Lung (tissue), 12 donors: Measurements from ENCODE around the gene TIMP4. TPM values are rescaled to one million over a fixed set of nuclear protein-coding genes. Genes with fewer than 3 reads are reported as not detected.

Experiments used
- ATAC-seq: fragments of 200-7000 bp; cut with Tn5 transposase; one replicate; pipeline ENCODE4 v1.9.1; 2020; ENCODE audit warnings: moderate number of reproducible peaks; ENCODE audit not compliant: insufficient read depth, low FRiP score
- DNase-seq, 3 donors: peaks; one replicate each; pipeline ENCODE4 v3.0.0-alpha.2; 2013 to 2017
- H3K27ac ChIP-seq, 2 donors: one replicate each; pipeline ENCODE4 v1.5.1; 2013; ENCODE audit warnings: mild to moderate bottlenecking in 2 of 2, moderate library complexity in 2 of 2, control low read depth in 1 of 2, inconsistent platforms in 1 of 2, low read depth in 1 of 2, low read length in 1 of 2
- H3K27me3 ChIP-seq, 3 donors: one replicate each; pipeline ENCODE4 v1.5.1; 2013; ENCODE audit warnings: low read length in 2 of 3; ENCODE audit not compliant: control insufficient read depth in 3 of 3, insufficient read depth in 3 of 3
- H3K36me3 ChIP-seq, 4 donors: one replicate each; pipeline ENCODE4 v1.5.1; 2013; ENCODE audit warnings: low read length in 4 of 4, mild to moderate bottlenecking in 1 of 4, moderate library complexity in 1 of 4; ENCODE audit not compliant: control insufficient read depth in 4 of 4, insufficient read depth in 4 of 4
- H3K4me1 ChIP-seq, 5 donors: one replicate each; pipeline ENCODE4 v1.5.1; 2013; ENCODE audit warnings: low read length in 5 of 5, mild to moderate bottlenecking in 2 of 5, moderate library complexity in 1 of 5; ENCODE audit not compliant: control insufficient read depth in 5 of 5, insufficient read depth in 5 of 5
- H3K4me3 ChIP-seq: one replicate; pipeline ENCODE4 v1.5.1; 2013; ENCODE audit warnings: mild to moderate bottlenecking, control low read depth, moderate library complexity
- H3K9ac ChIP-seq, 2 donors: one replicate each; pipeline ENCODE4 v1.5.1; 2013; ENCODE audit warnings: low read length in 2 of 2, control low read depth in 1 of 2; ENCODE audit not compliant: insufficient read depth in 1 of 2
- H3K9me3 ChIP-seq, 4 donors: one replicate each; pipeline ENCODE4 v1.5.1; 2013; ENCODE audit warnings: low read length in 3 of 4, mild to moderate bottlenecking in 1 of 4, moderate library complexity in 1 of 4; ENCODE audit not compliant: control insufficient read depth in 4 of 4, insufficient read depth in 3 of 4
- WGBS, 2 donors: extraction: QIAGEN DNeasy Blood & Tissue Kit; methylation state at CpG; one replicate each; pipeline ENCODE4 v1.1.7; 2013; 5-methylcytosine and 5-hydroxymethylcytosine counted together
- polyA plus RNA-seq, 2 donors: library from polyadenylated mRNA; stranded (reverse); fragments of 200-250 nt; gene quantifications; one replicate each; pipeline ENCODE4 v1.2.1, GENCODE V29; 2013
- total RNA-seq, 2 donors: library from RNA; depleted of rRNA in 1 of 2; stranded (reverse); fragments of >200 nt in 1 of 2; gene quantifications; one replicate each; pipeline ENCODE4 v1.2.1, GENCODE V29; 2014 to 2021
- TF ChIP-seq, protein P1 (sequence below): IDR thresholded peaks from 2 replicates; pipeline ENCODE4 v1.5.1; 2012; ENCODE audit warnings: mild to moderate bottlenecking; ENCODE audit errors: control extremely low read depth, extremely low read depth
- donor health status: control.
- donor health status: control.
- donor health status: Bipolar disorder and iron deficiency.
- donor health status: healthy.
- donor health status: DM: yes; HTN: yes; CAD: no.

The TIMP4 gene
- total and polyA plus RNA-seq, 4 donors = 0.48 to 22.2 (median 9.3) TPM

GRCh38 chr3:12179441-12179840, 20.7 kb upstream of the TIMP4 start:
- peaks cover 0 to 18% (median 6%) of the 10 kb centered on the region in 5 donors for H3K4me1 ChIP-seq
- no peak overlapping the region for H3K27ac ChIP-seq
- peaks cover 0 to 5% (median 0%) of the 10 kb centered on the region in 4 donors for H3K9me3 ChIP-seq
- WGBS, 2 donors = 89 to 92% methylated on average over 1 of the region's 1 CpG
- ATAC-seq = no peak
- no peak overlapping the region for H3K9ac ChIP-seq
- no peak for DNase-seq
- H3K27me3 ChIP-seq = no peaks in the 10 kb centered on the region
- no peak overlapping the region for H3K4me3 ChIP-seq
- TF ChIP-seq, protein P1, sequence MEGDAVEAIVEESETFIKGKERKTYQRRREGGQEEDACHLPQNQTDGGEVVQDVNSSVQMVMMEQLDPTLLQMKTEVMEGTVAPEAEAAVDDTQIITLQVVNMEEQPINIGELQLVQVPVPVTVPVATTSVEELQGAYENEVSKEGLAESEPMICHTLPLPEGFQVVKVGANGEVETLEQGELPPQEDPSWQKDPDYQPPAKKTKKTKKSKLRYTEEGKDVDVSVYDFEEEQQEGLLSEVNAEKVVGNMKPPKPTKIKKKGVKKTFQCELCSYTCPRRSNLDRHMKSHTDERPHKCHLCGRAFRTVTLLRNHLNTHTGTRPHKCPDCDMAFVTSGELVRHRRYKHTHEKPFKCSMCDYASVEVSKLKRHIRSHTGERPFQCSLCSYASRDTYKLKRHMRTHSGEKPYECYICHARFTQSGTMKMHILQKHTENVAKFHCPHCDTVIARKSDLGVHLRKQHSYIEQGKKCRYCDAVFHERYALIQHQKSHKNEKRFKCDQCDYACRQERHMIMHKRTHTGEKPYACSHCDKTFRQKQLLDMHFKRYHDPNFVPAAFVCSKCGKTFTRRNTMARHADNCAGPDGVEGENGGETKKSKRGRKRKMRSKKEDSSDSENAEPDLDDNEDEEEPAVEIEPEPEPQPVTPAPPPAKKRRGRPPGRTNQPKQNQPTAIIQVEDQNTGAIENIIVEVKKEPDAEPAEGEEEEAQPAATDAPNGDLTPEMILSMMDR = no peak
- H3K36me3 ChIP-seq = no peaks in the 10 kb centered on the region

DNA sequence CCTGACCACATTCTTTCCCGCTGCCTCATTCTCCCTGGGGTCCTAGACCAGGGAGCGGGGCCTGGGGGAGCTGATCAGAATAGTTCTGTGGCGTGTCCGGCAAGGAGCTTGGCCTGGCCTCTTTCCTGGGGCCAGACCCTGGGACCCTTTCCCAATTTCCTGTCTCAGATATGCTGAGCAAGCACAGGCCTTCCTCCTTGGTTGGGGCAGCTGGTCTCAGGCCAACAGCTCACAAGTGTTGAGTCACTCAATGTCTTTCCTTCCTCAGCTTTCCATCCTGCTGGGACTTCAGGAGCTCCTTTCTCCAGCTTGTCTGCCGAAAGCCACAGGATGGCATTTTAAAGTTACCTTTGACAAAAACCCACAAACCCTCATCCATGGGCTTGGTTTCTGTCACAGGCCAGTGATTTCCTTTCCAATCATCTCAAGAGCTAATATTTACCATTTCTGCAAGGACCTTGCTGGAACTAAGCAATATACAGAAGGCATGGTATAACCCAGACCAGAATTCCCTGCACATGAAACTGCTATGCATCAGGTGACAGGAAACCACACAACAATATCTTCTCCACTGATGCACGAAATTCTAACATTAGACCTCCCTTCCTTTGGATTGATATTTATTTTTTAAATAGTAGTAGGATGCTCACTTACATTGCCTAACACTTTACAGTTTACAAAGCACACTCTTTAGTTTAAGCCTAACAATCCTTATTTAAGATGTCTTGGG, 19.5 kb upstream of the TIMP4 start:
- Histone ChIP-seq H3K4me3 (no peak overlapping the region), H3K4me1 (peaks cover 0 to 18% (median 6%) of the 10 kb centered on the region in 5 donors), H3K36me3 (no peaks in the 10 kb centered on the region), H3K9ac (no peak overlapping the region), H3K9me3 (peaks cover 0 to 5% (median 0%) of the 10 kb centered on the region in 4 donors), H3K27me3 (no peaks in the 10 kb centered on the region), H3K27ac (no peak overlapping the region)
- ATAC-seq = no peak
- peak in 2 of 3 donors; percentile 19 to 55 for DNase-seq
- TF ChIP-seq, protein P1 = no peak
- 35 to 55% methylated on average over 6 of the region's 6 CpGs for WGBS, 2 donors

DNA sequence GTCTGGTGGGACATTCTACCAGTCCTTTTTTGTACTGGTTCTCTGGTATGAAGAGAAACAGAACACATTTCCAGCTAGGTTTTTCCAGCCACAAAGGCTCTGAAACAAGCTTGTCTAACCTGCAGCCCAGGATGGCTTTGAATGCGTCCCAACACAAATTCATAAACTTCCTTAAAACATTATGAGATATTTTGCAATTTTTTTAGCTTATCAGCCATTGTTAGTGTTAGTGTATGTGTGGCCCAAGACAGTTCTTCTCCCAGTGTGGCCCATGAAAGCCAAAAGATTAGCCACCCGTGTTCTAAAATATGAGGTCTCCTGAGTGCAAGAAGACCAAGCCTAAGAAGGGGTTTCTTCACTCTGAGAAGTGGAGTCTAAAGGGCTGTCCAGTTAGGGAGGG, 18.4 kb upstream of the TIMP4 start:
- H3K9ac ChIP-seq = no peak overlapping the region
- no peak for ATAC-seq
- no peak overlapping the region for H3K27ac ChIP-seq
- peaks cover 0 to 6% (median 3%) of the 10 kb centered on the region in 4 donors for H3K9me3 ChIP-seq
- 52 to 73% methylated on average over 2 of the region's 2 CpGs for WGBS, 2 donors
- no peaks in the 10 kb centered on the region for H3K27me3 ChIP-seq
- H3K4me1 ChIP-seq = peaks cover 0 to 18% (median 6%) of the 10 kb centered on the region in 5 donors
- TF ChIP-seq, protein P1 = no peak
- no peak for DNase-seq
- no peak overlapping the region for H3K4me3 ChIP-seq
- no peaks in the 10 kb centered on the region for H3K36me3 ChIP-seq
